ENCODE data around the gene CPSF3.

GRCh38 chr2:9397201-9397600, 26.3 kb upstream of the CPSF3 start:
- TF ChIP-seq CTCF (IDR thresholded peaks at IDR 0.05) = no peak
- TF ChIP-seq POLR2AphosphoS5 (IDR thresholded peaks at IDR 0.05) = no peak
- no peak for TF ChIP-seq POLR2A (IDR thresholded peaks at IDR 0.05)
- TF ChIP-seq EP300 (IDR thresholded peaks at IDR 0.05) = no peak

Data from suprapubic skin (tissue), 4 donors.